Natural killer cell (primary cell): ENCODE measurements around the gene YIF1A. TPM values are rescaled to one million over a fixed set of nuclear protein-coding genes. Genes with fewer than 3 reads are reported as not detected.
A peak's percentile ranks its signal among the peaks of the same experiment; 100 is the strongest.

ENCODE experiments used
- ATAC-seq, 3 donors: fragments of 150-1000 bp in 2 of 3; fragments of 200-7000 bp in 1 of 3; cut with Tn5 transposase; 1 replicate in 1 of 3; 2 replicates in 2 of 3; pipeline ENCODE4 v1.10.0; 2021; ENCODE audit warnings: mild to moderate bottlenecking in 2 of 3, moderate library complexity in 2 of 3
- DNase-seq, 2 donors: peaks; one replicate each; pipeline versions ENCODE4 v3.0.0 to v3.0.0-alpha.2; 2013 to 2021; ENCODE audit warnings: mixed read lengths in 1 of 2
- H3K27ac ChIP-seq: one replicate; pipeline ENCODE4 v1.5.1; 2013; ENCODE audit warnings: mild to moderate bottlenecking, low read length
- H3K27me3 ChIP-seq: one replicate; pipeline ENCODE4 v1.6.1; 2013; ENCODE audit warnings: low read length; ENCODE audit not compliant: control insufficient read depth, insufficient read depth
- H3K36me3 ChIP-seq: one replicate; pipeline ENCODE4 v1.6.1; 2013; ENCODE audit warnings: low read length; ENCODE audit not compliant: control insufficient read depth, insufficient read depth
- H3K4me1 ChIP-seq: one replicate; pipeline ENCODE4 v1.6.1; 2013; ENCODE audit warnings: low read length; ENCODE audit not compliant: control insufficient read depth, insufficient read depth
- H3K4me3 ChIP-seq: one replicate; pipeline ENCODE4 v1.5.1; 2013; ENCODE audit warnings: low read length
- H3K9me3 ChIP-seq: one replicate; pipeline ENCODE4 v1.6.1; 2013; ENCODE audit warnings: low read length; ENCODE audit not compliant: control insufficient read depth, insufficient read depth
- H3K27ac Mint-ChIP-seq, 2 donors: one replicate each; pipeline ENCODE4 v1.8.0; 2022; ENCODE audit warnings: mild to moderate bottlenecking in 2 of 2, mixed read lengths in 2 of 2, moderate library complexity in 1 of 2
- H3K27me3 Mint-ChIP-seq, 2 donors: one replicate each; pipeline ENCODE4 v1.8.0; 2022; ENCODE audit warnings: low read depth in 2 of 2, mixed read lengths in 2 of 2
- H3K36me3 Mint-ChIP-seq: one replicate; pipeline ENCODE4 v1.8.0; 2022; ENCODE audit warnings: mixed read lengths
- H3K4me1 Mint-ChIP-seq, 2 donors: one replicate each; pipeline ENCODE4 v1.8.0; 2022; ENCODE audit warnings: mixed read lengths in 2 of 2
- H3K4me3 Mint-ChIP-seq: one replicate; pipeline ENCODE4 v1.8.0; 2022; ENCODE audit warnings: mild to moderate bottlenecking, moderate library complexity, mixed read lengths
- H3K9me3 Mint-ChIP-seq, 2 donors: one replicate each; pipeline ENCODE4 v1.8.0; 2022; ENCODE audit warnings: mixed read lengths in 2 of 2
- CTCF ChIP-seq: fragments of 200-600 bp; IDR thresholded peaks from one replicate; pipeline ENCODE4 v1.8.0; 2022; ENCODE audit warnings: antibody characterized with exemption
- WGBS: methylation state at CpG from one replicate; pipeline ENCODE4 v1.1.7; 2013; ENCODE audit warnings: missing lambda C conversion rate; ENCODE audit not compliant: insufficient coverage; 5-methylcytosine and 5-hydroxymethylcytosine counted together
- intact Hi-C: fragments of 100-400 bp; cut with micrococcal nuclease; formaldehyde crosslinking; loops from one replicate; pipeline ENCODE4 v1.14.2; 2022
- total RNA-seq, 4 donors: library from RNA; stranded (reverse); fragments of 120-200 nt in 1 of 4; gene quantifications; one replicate each; pipeline versions ENCODE4 v1.2.3 to v1.2.4, GENCODE V29; 2013 to 2022

The YIF1A gene
- total RNA-seq, 3 donors from 2014 or later (not counting 1 experiment from before 2014, with no cell fraction given) = 21.9 to 28.5 (median 23.6) TPM

GRCh38 chr11:66267379-66268243, 21.3 kb downstream of the YIF1A start:
- ATAC-seq (peak; percentile 59 to 73 (median 59)), DNase-seq (peak; percentile 75 to 91)
- intact Hi-C loops = loop anchor here (1.0 kb wide), 2 partner anchors 15 to 22 kb away; partner anchors contain the start of gene YIF1A
- H3K4me3 Mint-ChIP-seq = peak overlapping the region; percentile 97
- no peaks in the 10 kb centered on the region for H3K27me3 Mint-ChIP-seq
- Histone ChIP-seq H3K36me3 (peaks cover 22% of the 10 kb centered on the region), H3K9me3 (no peaks in the 10 kb centered on the region), H3K4me3 (peak overlapping the region; percentile 89), H3K27ac (peak overlapping the region; percentile 85), H3K4me1 (peaks cover 56% of the 10 kb centered on the region), H3K27me3 (no peaks in the 10 kb centered on the region)
- H3K9me3 Mint-ChIP-seq = no peaks in the 10 kb centered on the region
- TF ChIP-seq CTCF = no peak
- peak overlapping the region; percentile 95 to 98 for H3K27ac Mint-ChIP-seq
- peaks cover 43 to 49% of the 10 kb centered on the region in 2 donors for H3K4me1 Mint-ChIP-seq
- H3K36me3 Mint-ChIP-seq = no peaks in the 10 kb centered on the region
- WGBS = under 1% methylated on average over 51 of the region's 61 CpGs

- no peaks in the 10 kb centered on the region for H3K27me3 ChIP-seq
- Mint-ChIP-seq H3K9me3 (no peaks in the 10 kb centered on the region), H3K27ac (peak overlapping the region; percentile 95 to 98), H3K27me3 (no peaks in the 10 kb centered on the region), H3K4me3 (peak overlapping the region; percentile 97), H3K36me3 (no peaks in the 10 kb centered on the region), H3K4me1 (peaks cover 38 to 44% of the 10 kb centered on the region in 2 donors)
- peaks cover 50% of the 10 kb centered on the region for H3K4me1 ChIP-seq
- H3K9me3 ChIP-seq = no peaks in the 10 kb centered on the region
- DNase-seq (no peak), ATAC-seq (no peak)
- intact Hi-C loops = no loop called here
- H3K27ac ChIP-seq = peak overlapping the region; percentile 41
- TF ChIP-seq CTCF = no peak
- H3K4me3 ChIP-seq = peak overlapping the region; percentile 89
- WGBS = 45% methylated on average over 12 of the region's 13 CpGs
- peaks cover 22% of the 10 kb centered on the region for H3K36me3 ChIP-seq
Measured at GRCh38 chr11:66267039-66267378, 21.9 kb downstream of the YIF1A start.

- Histone ChIP-seq H3K27me3 (no peaks in the 10 kb centered on the region), H3K27ac (no peak overlapping the region), H3K36me3 (peaks cover 23% of the 10 kb centered on the region), H3K4me1 (peaks cover 45% of the 10 kb centered on the region), H3K4me3 (no peak overlapping the region), H3K9me3 (no peaks in the 10 kb centered on the region)
- no peaks in the 10 kb centered on the region for H3K9me3 Mint-ChIP-seq
- no peak for DNase-seq
- no peak for ATAC-seq
- no peaks in the 10 kb centered on the region for H3K27me3 Mint-ChIP-seq
- H3K36me3 Mint-ChIP-seq = no peaks in the 10 kb centered on the region
- peak overlapping the region in 1 of 2 donors; percentile 98 for H3K27ac Mint-ChIP-seq
- peak overlapping the region; percentile 97 for H3K4me3 Mint-ChIP-seq
- WGBS = 95% methylated on average over 20 of the region's 20 CpGs
- peaks cover 33 to 39% of the 10 kb centered on the region in 2 donors for H3K4me1 Mint-ChIP-seq
- intact Hi-C loops = no loop called here
- TF ChIP-seq CTCF = no peak
Measured at GRCh38 chr11:66266378-66267038, 22.4 kb downstream of the YIF1A start.
